Measurements from ENCODE around the gene SCAF4. TPM values are rescaled to one million over a fixed set of nuclear protein-coding genes. Genes with fewer than 3 reads are reported as not detected.

The SCAF4 gene
- polyA plus RNA-seq, 1 of the 3 experiments (the other 2 are of a cell fraction), result 8.5 TPM

- H3K27ac ChIP-seq (ENCODE audit: low read depth in 2 of 2, low read length in 1 of 2), result peak overlapping the region in 1 of 2 experiments; percentile 54; a peak in 2 of 4 replicates
- H3K9ac ChIP-seq, result no peak overlapping the region
- no peaks in the 10 kb centered on the region for H4K20me1 ChIP-seq (ENCODE audit: insufficient read depth)
- H3K4me1 ChIP-seq (ENCODE audit: control insufficient read depth in 1 of 2, insufficient read depth in 2 of 2, low read depth in 1 of 2, low read length in 1 of 2), result peaks cover 0 to 5% of the 10 kb centered on the region in 2 experiments; a peak in 2 of 4 replicates
- no peaks in the 10 kb centered on the region for H3K9me2 ChIP-seq
- H3K9me3 ChIP-seq, result no peaks in the 10 kb centered on the region
- no peak overlapping the region for H3K4me3 ChIP-seq (ENCODE audit: low read depth in 2 of 2, low read length in 1 of 2)
- H3K79me2 ChIP-seq (ENCODE audit: insufficient read depth), result no peaks in the 10 kb centered on the region
- DNase-seq, result no peak
- ChIA-PET CTCF (no interaction called here), POLR2A (no interaction called here)
- no peaks in the 10 kb centered on the region for H3K36me3 ChIP-seq (replicated peaks in 1 of 2; ENCODE audit: control insufficient read depth in 1 of 2, insufficient read depth in 2 of 2, low read length in 1 of 2)
- peaks cover 3% of the 10 kb centered on the region for H3F3A ChIP-seq (replicated peaks; ENCODE audit: insufficient read depth)
- peak overlapping the region; percentile 66; the same call in 1 of the 2 replicates for H3K4me2 ChIP-seq
- H2AFZ ChIP-seq (ENCODE audit: low read depth), result no peak overlapping the region
- H3K27me3 ChIP-seq (ENCODE audit: insufficient read depth), result no peaks in the 10 kb centered on the region
- WGBS (ENCODE audit: low lambda C conversion rate), result 13% methylated on average over 8 of the region's 8 CpGs
- TF ChIP-seq FOSL2 (IDR thresholded peaks at IDR 0.05; ENCODE audit: borderline replicate concordance, low read depth) (peak; percentile 88), ELF1 (IDR thresholded peaks at IDR 0.05) (0 out of 2 replicates have a peak, but pooled peaks have one; percentile 40), TEAD4 (IDR thresholded peaks at IDR 0.05; ENCODE audit: borderline replicate concordance, insufficient read depth) (no peak), IRF3 (IDR thresholded peaks at IDR 0.05; ENCODE audit: low read depth, low read length) (no peak), GABPA (IDR thresholded peaks at IDR 0.05; ENCODE audit: low read depth) (no peak), JUND (IDR thresholded peaks at IDR 0.05) (peak; percentile 87), SIN3A (IDR thresholded peaks at IDR 0.05; ENCODE audit: borderline replicate concordance, low read depth, low read length) (no peak), FOXJ3 (CRISPR knock-in tag; IDR thresholded peaks at IDR 0.05) (no peak), MXI1 (IDR thresholded peaks at IDR 0.05; ENCODE audit: low read depth, low read length) (no peak), RAD21 (IDR thresholded peaks at IDR 0.05; ENCODE audit: low read length) (no peak), POLR2AphosphoS5 (IDR thresholded peaks at IDR 0.05; ENCODE audit: low read depth, low read length) (peak; percentile 26; the same call in 1 of the 2 replicates), RCOR1 (IDR thresholded peaks at IDR 0.05; ENCODE audit: low read length) (no peak), RFX5 (IDR thresholded peaks at IDR 0.05; ENCODE audit: low read length) (no peak), YY1 (IDR thresholded peaks at IDR 0.05; ENCODE audit: low read depth) (0 out of 2 replicates have a peak, but pooled peaks have one; percentile 34), TAF1 (IDR thresholded peaks at IDR 0.05; ENCODE audit: borderline replicate concordance, low read depth, low read length) (no peak), CHD2 (IDR thresholded peaks at IDR 0.05; ENCODE audit: low read length, partially characterized antibody) (no peak), EP300 (IDR thresholded peaks at IDR 0.05; ENCODE audit: borderline replicate concordance in 1 of 2, low read depth in 1 of 2, low read length in 1 of 2) (peak in 1 of 2 experiments; percentile 70; a peak in 1 of 4 replicates), RXRA (IDR thresholded peaks at IDR 0.05; ENCODE audit: borderline replicate concordance, low read depth) (0 out of 2 replicates have a peak, but pooled peaks have one; percentile 21), NRF1 (IDR thresholded peaks at IDR 0.05; ENCODE audit: low read depth, low read length) (no peak), SMC3 (IDR thresholded peaks at IDR 0.05; ENCODE audit: low read depth, low read length) (no peak)
- TF ChIP-seq, protein P1, sequence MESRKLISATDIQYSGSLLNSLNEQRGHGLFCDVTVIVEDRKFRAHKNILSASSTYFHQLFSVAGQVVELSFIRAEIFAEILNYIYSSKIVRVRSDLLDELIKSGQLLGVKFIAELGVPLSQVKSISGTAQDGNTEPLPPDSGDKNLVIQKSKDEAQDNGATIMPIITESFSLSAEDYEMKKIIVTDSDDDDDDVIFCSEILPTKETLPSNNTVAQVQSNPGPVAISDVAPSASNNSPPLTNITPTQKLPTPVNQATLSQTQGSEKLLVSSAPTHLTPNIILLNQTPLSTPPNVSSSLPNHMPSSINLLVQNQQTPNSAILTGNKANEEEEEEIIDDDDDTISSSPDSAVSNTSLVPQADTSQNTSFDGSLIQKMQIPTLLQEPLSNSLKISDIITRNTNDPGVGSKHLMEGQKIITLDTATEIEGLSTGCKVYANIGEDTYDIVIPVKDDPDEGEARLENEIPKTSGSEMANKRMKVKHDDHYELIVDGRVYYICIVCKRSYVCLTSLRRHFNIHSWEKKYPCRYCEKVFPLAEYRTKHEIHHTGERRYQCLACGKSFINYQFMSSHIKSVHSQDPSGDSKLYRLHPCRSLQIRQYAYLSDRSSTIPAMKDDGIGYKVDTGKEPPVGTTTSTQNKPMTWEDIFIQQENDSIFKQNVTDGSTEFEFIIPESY (IDR thresholded peaks at IDR 0.05; ENCODE audit: borderline replicate concordance, low read depth), result no peak
- TF ChIP-seq, protein P2, sequence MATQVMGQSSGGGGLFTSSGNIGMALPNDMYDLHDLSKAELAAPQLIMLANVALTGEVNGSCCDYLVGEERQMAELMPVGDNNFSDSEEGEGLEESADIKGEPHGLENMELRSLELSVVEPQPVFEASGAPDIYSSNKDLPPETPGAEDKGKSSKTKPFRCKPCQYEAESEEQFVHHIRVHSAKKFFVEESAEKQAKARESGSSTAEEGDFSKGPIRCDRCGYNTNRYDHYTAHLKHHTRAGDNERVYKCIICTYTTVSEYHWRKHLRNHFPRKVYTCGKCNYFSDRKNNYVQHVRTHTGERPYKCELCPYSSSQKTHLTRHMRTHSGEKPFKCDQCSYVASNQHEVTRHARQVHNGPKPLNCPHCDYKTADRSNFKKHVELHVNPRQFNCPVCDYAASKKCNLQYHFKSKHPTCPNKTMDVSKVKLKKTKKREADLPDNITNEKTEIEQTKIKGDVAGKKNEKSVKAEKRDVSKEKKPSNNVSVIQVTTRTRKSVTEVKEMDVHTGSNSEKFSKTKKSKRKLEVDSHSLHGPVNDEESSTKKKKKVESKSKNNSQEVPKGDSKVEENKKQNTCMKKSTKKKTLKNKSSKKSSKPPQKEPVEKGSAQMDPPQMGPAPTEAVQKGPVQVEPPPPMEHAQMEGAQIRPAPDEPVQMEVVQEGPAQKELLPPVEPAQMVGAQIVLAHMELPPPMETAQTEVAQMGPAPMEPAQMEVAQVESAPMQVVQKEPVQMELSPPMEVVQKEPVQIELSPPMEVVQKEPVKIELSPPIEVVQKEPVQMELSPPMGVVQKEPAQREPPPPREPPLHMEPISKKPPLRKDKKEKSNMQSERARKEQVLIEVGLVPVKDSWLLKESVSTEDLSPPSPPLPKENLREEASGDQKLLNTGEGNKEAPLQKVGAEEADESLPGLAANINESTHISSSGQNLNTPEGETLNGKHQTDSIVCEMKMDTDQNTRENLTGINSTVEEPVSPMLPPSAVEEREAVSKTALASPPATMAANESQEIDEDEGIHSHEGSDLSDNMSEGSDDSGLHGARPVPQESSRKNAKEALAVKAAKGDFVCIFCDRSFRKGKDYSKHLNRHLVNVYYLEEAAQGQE (IDR thresholded peaks at IDR 0.05; ENCODE audit: low read depth, low read length), result no peak
- TF ChIP-seq, protein P3, sequence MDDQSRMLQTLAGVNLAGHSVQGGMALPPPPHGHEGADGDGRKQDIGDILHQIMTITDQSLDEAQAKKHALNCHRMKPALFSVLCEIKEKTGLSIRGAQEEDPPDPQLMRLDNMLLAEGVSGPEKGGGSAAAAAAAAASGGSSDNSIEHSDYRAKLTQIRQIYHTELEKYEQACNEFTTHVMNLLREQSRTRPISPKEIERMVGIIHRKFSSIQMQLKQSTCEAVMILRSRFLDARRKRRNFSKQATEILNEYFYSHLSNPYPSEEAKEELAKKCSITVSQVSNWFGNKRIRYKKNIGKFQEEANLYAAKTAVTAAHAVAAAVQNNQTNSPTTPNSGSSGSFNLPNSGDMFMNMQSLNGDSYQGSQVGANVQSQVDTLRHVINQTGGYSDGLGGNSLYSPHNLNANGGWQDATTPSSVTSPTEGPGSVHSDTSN (IDR thresholded peaks at IDR 0.05), result peak; percentile 92
- TF ChIP-seq, protein P4, sequence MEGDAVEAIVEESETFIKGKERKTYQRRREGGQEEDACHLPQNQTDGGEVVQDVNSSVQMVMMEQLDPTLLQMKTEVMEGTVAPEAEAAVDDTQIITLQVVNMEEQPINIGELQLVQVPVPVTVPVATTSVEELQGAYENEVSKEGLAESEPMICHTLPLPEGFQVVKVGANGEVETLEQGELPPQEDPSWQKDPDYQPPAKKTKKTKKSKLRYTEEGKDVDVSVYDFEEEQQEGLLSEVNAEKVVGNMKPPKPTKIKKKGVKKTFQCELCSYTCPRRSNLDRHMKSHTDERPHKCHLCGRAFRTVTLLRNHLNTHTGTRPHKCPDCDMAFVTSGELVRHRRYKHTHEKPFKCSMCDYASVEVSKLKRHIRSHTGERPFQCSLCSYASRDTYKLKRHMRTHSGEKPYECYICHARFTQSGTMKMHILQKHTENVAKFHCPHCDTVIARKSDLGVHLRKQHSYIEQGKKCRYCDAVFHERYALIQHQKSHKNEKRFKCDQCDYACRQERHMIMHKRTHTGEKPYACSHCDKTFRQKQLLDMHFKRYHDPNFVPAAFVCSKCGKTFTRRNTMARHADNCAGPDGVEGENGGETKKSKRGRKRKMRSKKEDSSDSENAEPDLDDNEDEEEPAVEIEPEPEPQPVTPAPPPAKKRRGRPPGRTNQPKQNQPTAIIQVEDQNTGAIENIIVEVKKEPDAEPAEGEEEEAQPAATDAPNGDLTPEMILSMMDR (IDR thresholded peaks at IDR 0.05), result no peak
Observed at GRCh38 chr21:31629972-31630711, 101.8 kb downstream of the SCAF4 start.

All from SK-N-SH (cell line).